Stomach smooth muscle (tissue), 2 donors: Measurements from ENCODE around the gene AAK1.
"Not testable (repeated sequence)": the region's sequence is repeated elsewhere in the genome, so short reads cannot be mapped to it uniquely, and the experiment has no call there.

Source experiments
- H3K27ac ChIP-seq: one replicate; pipeline ENCODE4 v1.7.0; 2013; ENCODE audit warnings: mild to moderate bottlenecking, low read length, inconsistent platforms
- H3K27me3 ChIP-seq, 2 donors: one replicate each; pipeline ENCODE4 v1.7.0; 2013; ENCODE audit warnings: low read length in 2 of 2; ENCODE audit not compliant: insufficient read depth in 2 of 2, control insufficient read depth in 1 of 2
- H3K36me3 ChIP-seq, 2 donors: one replicate each; pipeline ENCODE4 v1.7.0; 2013; ENCODE audit warnings: low read length in 2 of 2; ENCODE audit not compliant: control insufficient read depth in 2 of 2, insufficient read depth in 2 of 2
- H3K4me1 ChIP-seq: one replicate; pipeline ENCODE4 v1.7.0; 2013; ENCODE audit warnings: low read length; ENCODE audit not compliant: control insufficient read depth, insufficient read depth
- H3K4me3 ChIP-seq, 2 donors: one replicate each; pipeline ENCODE4 v1.7.0; 2013; ENCODE audit warnings: low read length in 2 of 2
- H3K9ac ChIP-seq, 2 donors: one replicate each; pipeline ENCODE4 v1.7.0; 2013; ENCODE audit warnings: low read length in 2 of 2, mild to moderate bottlenecking in 1 of 2
- H3K9me3 ChIP-seq, 2 donors: one replicate each; pipeline ENCODE4 v1.7.0; 2013; ENCODE audit warnings: low read length in 2 of 2; ENCODE audit not compliant: control insufficient read depth in 2 of 2
- donor health status: healthy.
- donor health status: Pancreatic carcinoma.

Gene AAK1

GRCh38 chr2:69617744-69618143, 25.8 kb downstream of the AAK1 start:
- no peaks in the 10 kb centered on the region for H3K9me3 ChIP-seq
- no peak overlapping the region for H3K27ac ChIP-seq
- no peaks in the 10 kb centered on the region for H3K27me3 ChIP-seq
- no peak overlapping the region for H3K9ac ChIP-seq
- peaks cover 0 to 2% of the 10 kb centered on the region in 2 donors for H3K36me3 ChIP-seq
- no peak overlapping the region for H3K4me3 ChIP-seq
- peaks cover 17% of the 10 kb centered on the region for H3K4me1 ChIP-seq

- H3K4me1 ChIP-seq: peaks cover 17% of the 10 kb centered on the region
- no peak overlapping the region for H3K27ac ChIP-seq
- no peaks in the 10 kb centered on the region for H3K9me3 ChIP-seq
- no peak overlapping the region for H3K9ac ChIP-seq
- H3K4me3 ChIP-seq: no peak overlapping the region
- no peaks in the 10 kb centered on the region for H3K27me3 ChIP-seq
- H3K36me3 ChIP-seq: peaks cover 0 to 2% of the 10 kb centered on the region in 2 donors
These were observed 26.8 kb downstream of the AAK1 start for GRCh38 chr2:69616755-69617154.

DNA sequence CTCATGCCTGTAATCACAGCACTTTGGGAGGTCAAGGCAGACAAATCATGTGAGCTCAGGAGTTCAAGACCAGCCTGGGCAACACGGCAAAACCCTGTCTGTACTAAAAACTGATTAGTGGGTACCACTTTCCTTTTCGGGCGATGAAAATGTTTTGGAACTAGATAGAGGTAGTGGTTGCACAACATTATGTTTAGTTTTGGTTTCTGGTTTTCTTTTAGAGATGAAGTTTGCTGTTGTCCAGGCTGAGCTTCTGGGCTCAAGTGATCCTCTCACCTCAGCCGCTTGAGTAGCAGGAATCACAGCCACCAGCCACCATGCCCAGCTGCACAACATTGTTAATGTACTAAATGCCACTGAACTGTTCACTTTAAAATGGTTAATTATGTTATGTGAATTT, 27.6 kb downstream of the AAK1 start:
- Histone ChIP-seq H3K27ac (no peak overlapping the region), H3K27me3 (no peaks in the 10 kb centered on the region), H3K9ac (no peak overlapping the region), H3K4me1 (peaks cover 17% of the 10 kb centered on the region), H3K9me3 (no peaks in the 10 kb centered on the region), H3K36me3 (peaks cover 0 to 2% of the 10 kb centered on the region in 2 donors), H3K4me3 (no peak overlapping the region)

DNA sequence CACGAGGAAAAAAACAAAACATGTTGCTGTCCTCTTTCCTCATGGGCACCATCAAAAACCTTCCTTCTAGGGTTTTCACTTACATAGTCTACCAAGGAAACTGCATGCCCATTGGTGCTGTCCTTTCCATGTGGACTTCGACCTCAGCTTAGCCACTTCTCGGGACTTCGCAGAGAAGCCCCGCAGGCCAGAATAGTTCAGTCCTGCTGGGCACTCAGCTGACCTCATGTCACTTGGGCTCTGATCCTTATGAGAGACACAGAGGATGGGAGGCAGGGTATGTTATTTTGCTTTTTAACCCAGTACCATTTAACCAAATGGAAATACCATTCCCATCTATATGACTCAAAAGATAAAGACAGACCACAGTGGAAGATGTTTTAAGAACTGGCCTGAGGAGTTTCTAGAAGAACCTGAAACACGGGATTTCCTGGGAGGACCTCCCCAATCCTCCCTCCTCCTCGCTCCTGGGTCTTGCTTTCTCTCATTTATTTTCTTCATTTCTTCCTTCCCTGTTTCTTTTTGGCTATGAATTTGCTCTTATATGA, 28.4 kb downstream of the AAK1 start:
- Histone ChIP-seq H3K9ac (no peak overlapping the region), H3K27me3 (no peaks in the 10 kb centered on the region), H3K36me3 (peaks cover 0 to 2% of the 10 kb centered on the region in 2 donors), H3K27ac (no peak overlapping the region), H3K4me1 (peaks cover 17% of the 10 kb centered on the region), H3K4me3 (no peak overlapping the region), H3K9me3 (no peaks in the 10 kb centered on the region)

GRCh38 chr2:69612707-69613106, 30.8 kb downstream of the AAK1 start:
- no peaks in the 10 kb centered on the region for H3K27me3 ChIP-seq
- no peaks in the 10 kb centered on the region for H3K9me3 ChIP-seq
- H3K36me3 ChIP-seq: peaks cover 0 to 2% of the 10 kb centered on the region in 2 donors
- no peak overlapping the region for H3K9ac ChIP-seq
- no peak overlapping the region for H3K4me3 ChIP-seq
- peaks cover 2% of the 10 kb centered on the region for H3K4me1 ChIP-seq
- no peak overlapping the region for H3K27ac ChIP-seq

- Histone ChIP-seq H3K4me3 (no peak overlapping the region), H3K27ac (no peak overlapping the region), H3K9ac (no peak overlapping the region), H3K36me3 (peaks cover 0 to 2% of the 10 kb centered on the region in 2 donors), H3K9me3 (no peaks in the 10 kb centered on the region), H3K4me1 (peaks cover 2% of the 10 kb centered on the region), H3K27me3 (no peaks in the 10 kb centered on the region)
These were observed 31.3 kb downstream of the AAK1 start for GRCh38 chr2:69612200-69612599.

- no peak overlapping the region for H3K9ac ChIP-seq
- H3K27me3 ChIP-seq: no peaks in the 10 kb centered on the region
- no peaks in the 10 kb centered on the region for H3K9me3 ChIP-seq
- H3K36me3 ChIP-seq: no peaks in the 10 kb centered on the region
- H3K4me1 ChIP-seq: no peaks in the 10 kb centered on the region
- no peak overlapping the region for H3K4me3 ChIP-seq
- H3K27ac ChIP-seq: no peak overlapping the region
These were observed 35.4 kb downstream of the AAK1 start for GRCh38 chr2:69608109-69608508.

DNA sequence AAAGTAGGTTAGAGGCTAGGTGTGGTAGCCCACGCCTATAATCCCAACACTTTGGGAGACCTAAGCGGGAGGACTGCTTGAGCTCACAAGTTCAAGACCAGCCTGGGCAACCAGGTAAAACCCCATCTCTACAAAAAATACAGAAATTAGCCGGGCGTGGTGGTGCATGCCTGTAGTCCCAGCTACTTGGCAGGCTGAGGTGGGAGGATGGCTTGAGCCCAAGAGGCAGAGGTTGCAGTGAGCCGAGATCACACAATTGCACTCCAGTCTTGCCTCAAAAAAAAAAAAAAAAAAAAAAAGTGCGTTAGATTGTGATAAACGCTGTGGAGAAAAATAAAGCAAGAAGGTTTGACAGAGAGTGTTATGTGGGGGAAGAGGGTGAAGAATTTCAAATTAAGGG, 36.8 kb downstream of the AAK1 start:
- not testable (repeated sequence) for H3K27ac ChIP-seq, H3K27me3 ChIP-seq, H3K4me1 ChIP-seq, H3K9me3 ChIP-seq, H3K4me3 ChIP-seq, H3K36me3 ChIP-seq, H3K9ac ChIP-seq

GRCh38 chr2:69605284-69605683, 38.3 kb downstream of the AAK1 start:
- Histone ChIP-seq H3K9ac (no peak overlapping the region), H3K9me3 (no peaks in the 10 kb centered on the region), H3K27me3 (no peaks in the 10 kb centered on the region), H3K4me3 (no peak overlapping the region), H3K4me1 (no peaks in the 10 kb centered on the region), H3K27ac (no peak overlapping the region), H3K36me3 (no peaks in the 10 kb centered on the region)

- no peaks in the 10 kb centered on the region for H3K36me3 ChIP-seq
- no peak overlapping the region for H3K9ac ChIP-seq
- H3K27me3 ChIP-seq: no peaks in the 10 kb centered on the region
- H3K9me3 ChIP-seq: no peaks in the 10 kb centered on the region
- no peak overlapping the region for H3K4me3 ChIP-seq
- H3K4me1 ChIP-seq: no peaks in the 10 kb centered on the region
- no peak overlapping the region for H3K27ac ChIP-seq
These were observed 38.7 kb downstream of the AAK1 start for GRCh38 chr2:69604836-69605235.

DNA sequence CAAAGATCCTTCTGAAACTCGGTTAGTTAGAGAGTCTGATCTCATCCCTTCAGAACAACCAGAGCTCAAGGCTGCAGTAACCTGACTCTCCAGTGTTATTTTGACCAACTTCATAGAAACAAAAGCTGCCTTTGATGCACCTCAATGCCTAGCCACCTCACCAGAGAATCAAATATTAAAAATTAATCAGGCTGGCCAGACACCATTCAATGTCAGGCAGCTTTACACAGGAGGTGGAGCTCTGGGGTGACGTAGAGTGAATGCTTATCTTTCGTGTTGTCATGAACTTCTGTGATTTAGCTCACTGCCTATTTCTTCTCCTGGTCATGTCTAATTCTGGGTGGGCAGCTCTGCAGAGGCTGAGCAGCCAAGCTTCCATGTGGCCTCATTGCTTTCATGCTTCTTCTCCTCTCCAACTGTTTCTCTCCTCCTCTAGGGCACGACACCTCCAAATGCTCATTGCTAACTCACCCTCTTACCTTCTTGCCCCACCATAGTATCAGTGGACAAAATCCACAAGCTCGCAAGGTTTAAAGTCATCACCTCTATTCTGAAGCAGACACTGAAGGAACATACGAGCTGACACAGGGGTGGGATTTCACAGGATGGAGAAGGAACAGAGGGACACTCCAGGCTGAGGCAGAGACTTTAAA, 39.4 kb downstream of the AAK1 start:
- H3K9ac ChIP-seq: no peak overlapping the region
- H3K4me1 ChIP-seq: no peaks in the 10 kb centered on the region
- H3K27ac ChIP-seq: no peak overlapping the region
- no peak overlapping the region for H3K4me3 ChIP-seq
- H3K27me3 ChIP-seq: no peaks in the 10 kb centered on the region
- H3K36me3 ChIP-seq: no peaks in the 10 kb centered on the region
- H3K9me3 ChIP-seq: no peaks in the 10 kb centered on the region
